ENCODE data around the gene TIGD4.

TIGD4 gene

GRCh38 chr4:152779513-152780266 is at the start of gene TIGD4, which contains the start of gene ARFIP1:
TIGD4 (minus strand) TSS chr4:152779730; CDS start chr4:152771004, 8,726 bp downstream.
ARFIP1 (plus strand) TSS chr4:152779954; CDS start chr4:152829634, 49,680 bp downstream.
- peak; percentile 99 for DNase-seq

GRCh38 chr4:152828122-152828521 is 48.6 kb upstream of the TIGD4 start:
- DNase-seq = no peak

GRCh38 chr4:152825336-152825735 is 45.8 kb upstream of the TIGD4 start:
- DNase-seq = no peak

- no peak for DNase-seq
Measured at GRCh38 chr4:152824561-152824960, 45.0 kb upstream of the TIGD4 start.

GRCh38 chr4:152822323-152822722 is 42.8 kb upstream of the TIGD4 start:
- no peak for DNase-seq

GRCh38 chr4:152820073-152820472 is 40.5 kb upstream of the TIGD4 start:
- no peak for DNase-seq

- DNase-seq = no peak
Measured at GRCh38 chr4:152819026-152819645, 39.6 kb upstream of the TIGD4 start.

- no peak for DNase-seq
Measured at GRCh38 chr4:152817331-152817730, 37.8 kb upstream of the TIGD4 start.

GRCh38 chr4:152815078-152815477 is 35.5 kb upstream of the TIGD4 start:
- no peak for DNase-seq

GRCh38 chr4:152810715-152811287 is 31.3 kb upstream of the TIGD4 start:
- no peak for DNase-seq

- no peak for DNase-seq
Measured at GRCh38 chr4:152808670-152809069, 29.1 kb upstream of the TIGD4 start.

GRCh38 chr4:152807294-152807829 is 27.8 kb upstream of the TIGD4 start:
- no peak for DNase-seq

GRCh38 chr4:152806501-152807125 is 27.1 kb upstream of the TIGD4 start:
- DNase-seq = no peak

GRCh38 chr4:152805818-152806217 is 26.3 kb upstream of the TIGD4 start:
- DNase-seq = no peak

- no peak for DNase-seq
Measured at GRCh38 chr4:152805071-152805650, 25.6 kb upstream of the TIGD4 start.

- no peak for DNase-seq
Measured at GRCh38 chr4:152803541-152803940, 24.0 kb upstream of the TIGD4 start.

GRCh38 chr4:152795891-152796290 is 16.4 kb upstream of the TIGD4 start:
- DNase-seq = no peak

- no peak for DNase-seq
Measured at GRCh38 chr4:152786627-152787026, 7.1 kb upstream of the TIGD4 start.

GRCh38 chr4:152785639-152786615 is 6.4 kb upstream of the TIGD4 start:
- DNase-seq = no peak

- DNase-seq = peak; percentile 54
Measured at GRCh38 chr4:152784490-152785350, 5.2 kb upstream of the TIGD4 start.
